ENCODE measurements around the gene SH3BGRL2.
A peak's percentile ranks its signal among the peaks of the same experiment; 100 is the strongest.
"Not testable (repeated sequence)": the region's sequence is repeated elsewhere in the genome, so short reads cannot be mapped to it uniquely, and the experiment has no call there.

The SH3BGRL2 gene

DNA sequence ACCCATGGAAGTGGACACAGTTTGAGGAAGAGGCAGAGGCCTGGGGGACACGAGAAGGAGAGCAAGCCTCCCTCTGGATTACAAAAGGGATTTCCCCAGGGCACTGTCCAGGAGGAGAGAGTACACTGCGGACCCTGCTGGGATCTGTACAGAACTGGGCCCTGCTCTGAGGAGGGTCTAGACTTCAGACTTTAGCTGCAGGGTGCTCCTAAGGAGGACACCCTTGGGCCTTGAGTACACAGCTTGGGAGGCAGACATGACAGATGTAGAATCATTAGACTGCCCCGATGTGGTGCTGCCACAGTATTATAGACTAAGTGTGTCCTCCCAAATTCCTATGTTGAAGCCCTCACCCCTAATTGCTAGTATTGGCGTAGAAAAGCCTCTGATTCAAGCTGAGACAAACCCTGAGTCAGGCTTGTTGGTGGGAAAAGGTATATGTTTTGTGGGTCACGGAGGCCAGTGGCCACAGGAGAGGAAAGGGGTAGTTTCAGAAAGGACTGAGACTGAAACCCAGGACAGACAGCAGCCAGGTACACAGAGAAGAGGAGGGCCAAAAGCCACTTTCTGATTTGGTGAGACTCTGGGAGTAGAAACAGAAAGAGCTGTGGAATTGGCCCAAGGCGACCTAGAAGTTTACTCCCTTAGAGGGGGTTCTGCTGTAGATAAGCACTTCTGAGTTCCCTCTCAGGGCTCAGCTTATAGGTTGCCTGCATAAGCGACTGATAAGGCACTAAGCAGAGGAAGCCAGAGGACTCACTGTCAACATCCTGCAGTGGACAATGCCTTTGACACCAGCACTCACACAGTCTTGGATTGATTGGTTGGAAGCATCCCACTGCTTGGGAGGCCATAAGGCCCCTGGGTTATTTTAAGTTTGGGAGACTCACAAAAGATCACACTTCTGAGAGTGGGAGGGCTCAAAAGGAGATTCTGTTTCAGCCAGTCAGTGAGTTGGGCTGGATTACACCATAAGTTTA lies 16.5 kb upstream of the SH3BGRL2 start:
- no peak for DNase-seq (ENCODE audit: low spot score)

DNA sequence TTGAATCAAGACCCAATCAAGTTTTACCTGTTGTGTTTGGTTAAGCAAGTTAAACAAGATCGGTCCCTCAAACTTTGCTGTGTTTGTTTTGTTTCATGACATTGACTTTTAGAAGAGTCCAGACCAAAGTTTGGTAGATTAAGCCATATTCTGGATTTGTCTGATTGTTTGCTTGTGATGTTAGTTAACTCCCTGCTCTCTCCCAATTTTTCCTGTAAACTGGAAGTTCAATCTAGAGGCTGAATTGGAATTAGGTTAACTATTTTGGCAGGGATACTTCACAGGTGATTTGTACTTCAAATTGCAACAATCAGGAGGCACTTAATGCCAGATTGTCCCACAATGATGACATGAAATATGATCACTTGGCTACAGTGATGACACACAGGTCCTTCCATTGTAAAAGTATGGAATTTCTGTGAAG lies 13.6 kb upstream of the SH3BGRL2 start:
- no peak for DNase-seq (ENCODE audit: low spot score)

DNA sequence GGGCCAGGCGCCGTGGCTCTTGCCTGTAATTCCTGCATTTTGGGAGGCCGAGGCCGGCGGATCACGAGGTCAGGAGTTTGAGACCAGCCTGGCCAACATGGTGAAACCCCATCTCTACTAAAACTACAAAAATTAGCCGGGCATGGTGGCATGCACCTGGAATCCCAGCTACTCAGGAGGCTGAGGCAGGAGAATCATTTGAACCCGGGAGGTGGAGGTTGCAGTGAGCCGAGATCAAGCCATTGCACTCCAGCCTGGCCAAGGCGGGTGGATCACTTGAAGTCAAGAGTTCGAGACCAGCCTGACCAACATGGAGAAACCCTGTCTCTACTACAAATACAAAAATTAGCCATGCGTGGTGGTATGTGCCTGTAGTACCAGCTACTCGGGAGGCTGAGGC lies 12.7 kb upstream of the SH3BGRL2 start:
- DNase-seq (ENCODE audit: low spot score), result not testable (repeated sequence)

DNA sequence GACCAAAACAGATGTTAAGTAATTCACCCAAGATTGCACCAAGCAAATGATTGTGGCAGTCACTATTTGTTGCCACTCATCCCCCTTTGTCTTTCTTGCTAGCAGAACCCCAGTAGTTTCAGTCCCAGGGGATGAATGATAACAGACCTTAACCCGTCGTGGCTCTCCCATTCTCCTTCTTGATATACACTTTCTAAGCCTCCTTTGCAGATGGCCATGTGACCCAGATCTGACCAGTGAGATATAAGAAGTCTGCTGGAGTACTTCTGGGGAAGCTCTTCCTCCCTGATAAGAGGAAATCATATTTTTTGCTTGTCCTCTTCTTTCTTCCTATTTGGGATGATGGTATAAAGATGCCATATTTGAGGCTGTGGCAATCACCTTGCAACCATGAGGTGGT lies 9.6 kb upstream of the SH3BGRL2 start:
- no peak for DNase-seq (ENCODE audit: low spot score)

DNA sequence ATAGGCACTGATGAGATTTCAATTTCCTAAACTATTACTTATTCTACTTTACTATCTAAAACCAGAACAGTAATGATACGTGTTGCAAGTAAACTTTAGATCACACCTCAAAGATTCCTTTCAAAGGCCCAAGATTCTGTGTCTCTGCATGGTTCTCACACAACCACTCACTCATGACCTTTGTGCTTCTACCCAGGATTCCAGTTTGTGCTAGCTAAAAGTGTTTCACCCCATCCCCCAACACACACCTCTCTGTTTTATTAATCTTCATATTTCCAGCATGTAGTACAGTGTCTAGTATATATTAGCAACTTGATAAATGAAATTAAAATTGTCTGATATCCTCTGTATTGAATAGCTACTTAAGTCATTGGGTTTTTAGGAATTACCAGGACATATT lies 8.8 kb upstream of the SH3BGRL2 start:
- DNase-seq (ENCODE audit: low spot score), result no peak

DNA sequence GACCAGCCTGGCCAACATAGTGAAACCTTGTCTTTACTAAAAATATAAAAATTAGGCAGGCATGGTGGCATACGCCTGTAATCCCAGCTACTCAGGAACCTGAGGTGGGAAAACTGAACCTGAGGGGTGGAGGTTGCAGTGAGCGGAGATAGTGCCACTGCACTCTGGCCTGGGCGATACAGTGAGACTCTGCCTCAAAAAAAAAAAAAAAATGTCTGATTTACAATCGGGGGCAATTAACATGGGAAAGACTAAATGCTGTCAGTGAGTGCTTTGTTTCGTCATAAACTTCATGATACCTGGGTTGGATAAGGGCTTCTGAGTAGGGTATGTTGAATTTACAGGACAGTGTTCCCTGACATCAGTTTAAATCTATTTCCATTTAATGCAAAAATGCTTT lies 8.0 kb upstream of the SH3BGRL2 start:
- DNase-seq (ENCODE audit: low spot score), result no peak

DNA sequence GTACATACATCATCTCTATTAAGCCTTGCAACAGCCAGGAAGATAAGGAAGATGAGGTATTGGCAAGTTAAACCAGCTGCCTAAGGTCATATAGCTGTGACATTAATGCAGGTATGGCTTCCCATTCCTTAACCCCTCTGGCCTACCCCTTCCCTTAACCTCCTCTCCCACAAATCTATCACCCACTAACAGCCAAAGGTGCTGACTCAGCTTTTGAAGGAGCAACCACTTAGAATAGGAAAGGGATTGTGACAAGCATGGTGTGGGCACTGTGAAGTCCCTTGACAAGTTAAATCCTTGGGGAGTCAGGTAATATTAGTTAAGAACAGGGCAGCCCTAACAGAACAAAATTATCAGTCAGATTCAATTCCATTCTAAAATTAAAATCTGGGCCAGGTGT lies 5.4 kb upstream of the SH3BGRL2 start:
- no peak for DNase-seq (ENCODE audit: low spot score)

DNA sequence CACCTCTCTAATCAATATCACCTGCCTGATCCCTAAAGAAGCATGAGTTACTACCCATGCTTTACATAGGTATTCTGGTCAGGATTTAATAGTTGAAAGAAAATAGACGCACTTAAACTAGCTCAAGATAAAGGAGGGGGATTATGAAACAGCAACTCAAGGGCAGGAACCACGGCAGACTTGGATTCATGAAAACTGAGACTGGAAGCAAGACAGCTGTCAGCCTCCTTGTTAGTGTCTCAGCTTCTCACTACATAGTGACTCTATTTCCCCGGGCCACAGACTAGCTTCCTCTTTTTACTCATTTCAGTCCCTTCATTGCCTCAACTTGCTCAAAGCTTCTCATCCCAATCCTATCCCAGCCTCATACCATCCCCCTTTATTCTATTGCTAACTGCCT lies 4.3 kb upstream of the SH3BGRL2 start:
- DNase-seq (ENCODE audit: low spot score), result no peak

DNA sequence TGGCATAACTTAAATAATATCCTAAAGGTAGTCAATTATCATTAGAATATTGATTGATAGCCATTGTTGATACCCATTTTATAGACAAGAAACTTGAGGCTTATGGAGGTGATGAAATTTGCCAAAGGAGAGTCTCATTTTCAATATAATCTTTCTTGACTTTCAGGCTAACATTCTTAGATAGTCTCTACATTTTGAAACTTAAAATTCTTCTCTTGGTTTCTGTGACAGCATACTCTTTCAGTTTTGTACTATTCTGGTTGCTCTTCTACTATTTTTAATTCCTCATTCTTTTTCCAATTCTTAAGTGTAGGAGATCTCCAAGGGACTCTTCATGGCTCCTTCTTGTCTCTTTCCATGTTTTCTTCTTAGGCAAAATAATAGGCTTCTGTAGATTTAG lies 3.7 kb upstream of the SH3BGRL2 start:
- DNase-seq (ENCODE audit: low spot score), result no peak

DNA sequence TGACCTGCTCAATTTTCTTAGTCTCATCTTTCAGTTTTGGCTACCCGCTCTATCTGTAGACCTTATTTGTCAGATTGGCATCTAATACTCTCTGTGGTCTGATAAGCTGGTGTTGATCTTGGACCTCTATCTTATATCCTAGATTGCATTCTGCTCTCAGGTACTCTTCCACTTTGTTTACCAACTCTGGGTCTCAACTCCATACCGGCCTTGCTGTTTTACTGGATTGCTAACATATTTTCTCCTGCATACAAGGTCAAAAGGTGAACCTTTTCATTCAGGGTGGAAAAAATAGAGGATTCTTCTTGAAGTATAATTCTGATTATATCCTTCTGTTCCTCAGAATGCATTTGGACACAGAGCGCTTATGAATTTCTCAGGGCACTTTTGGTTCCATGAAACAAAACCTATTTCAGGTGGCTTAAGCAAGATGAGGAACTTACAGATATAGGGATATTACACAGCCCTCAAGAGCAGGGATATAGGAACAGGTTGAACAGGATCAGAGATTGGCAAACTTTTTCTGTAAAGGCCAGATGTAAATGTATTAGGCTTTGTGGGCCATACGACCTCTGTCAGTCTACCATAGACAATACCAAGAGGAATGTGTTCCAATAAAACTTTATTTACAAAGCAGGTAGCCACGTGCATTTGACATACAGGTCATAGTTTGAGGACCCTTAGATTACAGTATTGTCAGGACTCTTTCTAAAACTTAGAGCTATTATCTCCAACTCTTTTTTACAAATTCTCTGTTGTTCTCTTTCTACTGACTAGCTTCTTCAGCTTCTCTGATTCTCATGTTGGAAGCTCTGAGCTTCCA lies 2.5 kb upstream of the SH3BGRL2 start:
- no peak for DNase-seq (ENCODE audit: low spot score)

DNA sequence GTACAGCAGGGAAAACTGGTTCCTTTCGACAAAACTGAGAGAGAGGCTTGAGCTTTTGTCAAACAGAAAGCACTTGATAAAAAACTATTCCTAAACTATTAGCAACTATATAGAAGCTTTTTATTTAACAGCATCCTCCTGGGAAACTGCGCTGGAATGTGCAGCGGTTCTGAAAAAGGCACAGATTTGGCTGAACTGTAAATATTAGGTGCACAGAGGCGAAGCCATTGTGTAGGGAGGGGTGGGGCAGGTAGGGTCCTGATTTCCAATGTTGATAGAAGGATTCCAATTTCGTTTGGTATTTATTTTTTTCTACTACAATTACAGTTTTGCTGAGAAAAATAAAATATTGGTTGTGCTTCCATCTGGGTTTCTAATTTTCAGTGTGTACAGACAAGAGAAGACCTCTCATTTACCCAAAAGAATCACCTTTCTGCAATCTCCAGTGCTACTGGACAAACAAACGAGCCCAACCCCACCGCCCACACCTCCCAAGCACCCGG lies 698 bp upstream of the SH3BGRL2 start:
- DNase-seq (ENCODE audit: low spot score), result no peak

DNA sequence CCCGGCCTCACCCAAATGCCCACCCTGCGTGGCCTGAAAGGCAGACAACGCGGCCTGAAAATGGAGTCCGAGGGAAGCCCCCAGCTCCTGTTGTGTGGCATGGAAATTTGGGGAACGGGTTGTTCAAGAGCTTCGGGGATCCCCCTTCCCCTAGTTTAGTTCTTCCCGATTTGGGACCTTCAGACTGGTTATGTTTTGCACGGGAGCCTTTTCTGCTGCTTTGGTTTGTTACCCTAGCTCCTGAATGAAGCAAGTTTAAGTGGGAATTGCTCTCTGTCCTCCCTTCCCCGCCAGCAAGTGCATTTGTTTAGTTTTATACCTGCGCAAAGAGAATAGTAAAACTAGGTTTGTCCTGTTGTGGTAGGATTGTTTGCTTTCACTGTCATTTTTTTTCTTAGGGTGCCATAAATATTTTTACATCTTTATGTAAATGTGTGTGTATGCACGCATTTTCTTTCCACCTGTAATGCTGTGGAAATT lies 604 bp downstream of the SH3BGRL2 start:
- no peak for DNase-seq (ENCODE audit: low spot score)

DNA sequence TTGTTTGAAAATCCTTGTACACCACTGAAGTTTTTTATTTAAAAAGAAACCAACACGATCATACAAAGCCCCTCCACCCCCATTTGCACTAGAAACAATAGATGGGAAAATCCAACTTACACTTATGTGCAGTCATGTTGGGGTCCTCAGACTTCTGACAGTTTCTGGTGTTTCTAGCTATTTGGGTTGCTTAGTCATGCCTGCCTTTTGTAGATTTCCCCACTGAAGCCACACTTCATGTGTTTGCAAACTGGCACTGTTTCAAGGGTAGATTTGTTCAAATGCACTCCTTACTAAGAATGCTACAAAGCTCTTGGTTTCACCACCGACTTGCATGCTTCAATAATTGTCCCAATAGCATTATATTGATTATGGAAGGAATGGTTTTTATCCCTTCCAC lies 1.5 kb downstream of the SH3BGRL2 start:
- DNase-seq (ENCODE audit: low spot score), result no peak

DNA sequence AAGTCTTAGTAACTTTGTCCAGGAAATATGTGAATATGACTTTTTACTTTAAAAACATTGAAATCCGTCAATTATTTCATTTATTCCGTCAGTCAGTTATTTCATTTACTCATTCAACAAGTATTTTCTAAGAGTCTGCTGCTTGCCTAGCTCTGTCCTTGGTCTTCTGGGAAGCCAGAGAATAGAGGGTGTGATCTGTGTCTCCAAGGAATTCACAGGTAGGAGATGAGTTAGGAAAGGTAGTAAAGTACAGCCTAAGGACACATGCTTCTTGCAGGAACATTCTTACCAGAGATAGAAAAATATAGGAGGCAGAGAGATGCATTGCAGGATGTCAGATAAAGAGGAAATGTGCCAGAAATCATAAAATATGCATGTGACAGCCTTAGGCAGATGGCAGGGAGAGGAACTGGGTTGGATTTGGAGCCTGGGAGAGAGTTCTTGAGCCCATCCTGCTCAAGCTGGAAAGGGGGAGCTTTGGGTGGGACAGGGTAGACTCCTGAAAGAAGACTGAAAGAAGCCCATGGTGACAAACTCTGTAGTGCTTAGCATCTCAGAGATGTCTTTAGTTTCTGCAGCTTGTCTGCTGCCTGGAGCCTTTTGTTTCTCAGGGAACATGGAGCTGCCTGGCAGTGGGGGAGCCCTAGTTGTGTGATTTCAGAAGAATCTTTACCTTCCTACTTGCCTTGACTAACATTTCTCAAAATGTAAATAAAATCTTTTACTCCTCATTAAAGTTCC lies 3.5 kb downstream of the SH3BGRL2 start:
- DNase-seq (ENCODE audit: low spot score), result no peak

DNA sequence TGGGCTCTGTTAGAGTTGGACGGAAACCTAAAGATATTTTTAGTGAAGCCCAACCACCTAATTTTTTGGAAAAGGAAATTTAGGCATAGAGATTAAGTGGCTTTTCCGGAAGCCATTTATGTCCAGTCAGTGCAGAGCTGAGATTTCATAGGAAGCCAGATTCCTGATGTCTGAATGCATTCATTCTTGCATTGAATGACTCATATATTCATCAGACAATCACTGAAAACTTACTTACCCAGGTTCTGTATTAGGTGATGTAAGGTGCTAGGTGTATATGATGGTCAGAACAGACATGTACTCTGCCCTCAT lies 4.1 kb downstream of the SH3BGRL2 start:
- no peak for DNase-seq (ENCODE audit: low spot score)

DNA sequence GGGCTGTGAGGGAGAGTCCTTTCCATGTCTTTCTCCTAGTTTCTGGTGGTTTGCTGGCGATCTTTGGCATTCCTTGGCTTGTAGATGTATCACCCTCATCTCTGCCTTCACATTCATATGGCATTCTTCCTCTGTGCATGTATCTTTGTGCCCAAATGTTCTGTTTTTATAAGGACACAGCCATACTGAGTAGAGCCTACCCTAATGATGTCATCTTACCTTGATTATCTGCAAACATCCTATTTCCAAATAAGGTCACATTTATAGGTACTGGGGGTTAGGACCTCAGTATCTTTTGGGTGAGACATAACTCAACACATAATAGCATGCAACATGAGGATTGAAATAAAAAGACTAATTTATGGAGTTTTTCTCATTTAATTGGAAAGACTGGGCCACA lies 5.5 kb downstream of the SH3BGRL2 start:
- DNase-seq (ENCODE audit: low spot score), result no peak

DNA sequence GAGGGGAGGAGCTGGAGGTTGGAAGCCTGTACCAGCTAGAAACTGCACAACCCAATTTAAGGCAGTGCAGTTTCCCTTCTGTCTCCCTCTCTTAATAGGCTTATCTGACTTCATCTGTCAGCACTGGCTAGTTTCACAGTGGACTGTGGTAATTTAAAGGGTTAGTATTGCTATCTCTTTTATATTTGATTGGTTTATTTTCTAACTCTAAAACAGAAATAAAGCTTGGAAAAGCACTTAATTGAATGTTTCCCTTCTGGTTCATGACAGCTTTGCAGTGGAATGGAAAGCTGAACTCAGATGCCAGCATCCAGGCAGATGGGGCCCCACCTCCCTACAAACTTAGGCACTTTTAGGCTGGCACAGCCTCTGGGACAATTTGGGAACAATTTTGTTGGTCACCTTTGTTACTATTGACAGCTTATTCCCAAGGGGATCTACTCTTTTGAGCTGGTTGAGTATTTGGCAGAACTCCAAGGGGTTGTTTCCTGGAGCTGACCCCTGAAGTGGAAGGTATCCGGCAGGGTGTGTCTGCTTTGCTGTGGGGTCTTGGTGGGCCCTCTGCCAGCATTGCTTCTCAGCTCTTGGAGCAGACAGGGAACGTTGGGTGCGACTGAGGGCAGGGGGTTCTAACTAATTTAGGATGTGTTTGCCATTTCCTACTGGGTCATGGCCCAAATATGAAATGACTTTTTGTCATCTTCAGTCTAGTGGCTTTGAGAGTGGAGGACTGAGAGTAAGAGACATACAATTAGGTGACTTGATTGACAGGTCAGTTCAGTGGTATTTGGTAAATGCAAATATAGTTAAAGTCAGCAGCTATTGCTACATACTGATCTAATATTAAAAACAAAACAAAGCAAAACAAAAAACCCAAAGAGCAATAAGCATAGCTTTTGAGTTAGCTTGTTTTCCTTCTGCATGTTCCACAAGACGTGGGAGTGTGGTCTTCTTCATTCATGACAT lies 9.3 kb downstream of the SH3BGRL2 start:
- DNase-seq (ENCODE audit: low spot score), result no peak

DNA sequence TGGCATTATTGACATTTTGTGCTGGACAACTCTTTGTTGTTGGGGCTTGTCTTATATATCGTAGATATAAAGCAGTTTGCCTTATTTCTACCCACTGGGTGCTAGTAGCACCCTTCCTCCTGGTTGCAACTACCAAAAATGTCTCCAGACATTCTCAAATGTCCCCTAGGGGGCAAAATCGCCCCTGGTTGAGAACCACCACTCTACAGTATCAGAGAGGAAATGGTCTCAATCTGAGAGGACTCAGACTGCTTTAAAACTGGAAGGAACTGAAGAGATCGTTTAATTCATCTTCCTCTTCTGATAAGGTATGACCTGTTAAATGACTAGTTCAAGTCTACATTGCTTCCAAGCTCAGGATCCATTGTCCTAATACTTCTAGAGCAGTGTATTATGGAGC lies 14.9 kb downstream of the SH3BGRL2 start:
- peak; percentile 13 for DNase-seq (ENCODE audit: low spot score)

DNA sequence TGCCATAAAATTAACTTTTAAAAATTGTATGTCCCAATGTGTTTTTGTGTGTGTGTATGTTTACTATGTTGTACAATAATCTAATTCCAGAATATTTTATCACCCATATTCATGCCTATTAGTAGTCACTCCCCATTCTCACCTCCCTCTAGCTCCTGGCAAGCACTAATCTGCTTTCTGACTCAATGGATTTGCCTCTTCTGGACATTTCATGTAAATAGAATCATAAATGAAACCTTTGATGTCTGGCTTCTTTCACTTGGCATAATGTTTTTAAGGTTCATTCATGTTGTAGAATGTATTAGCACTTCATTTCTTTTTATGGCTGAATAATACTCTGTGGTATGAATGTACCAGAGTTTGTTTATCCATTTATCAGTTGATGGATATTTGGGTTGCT lies 15.4 kb downstream of the SH3BGRL2 start:
- no peak for DNase-seq (ENCODE audit: low spot score)

DNA sequence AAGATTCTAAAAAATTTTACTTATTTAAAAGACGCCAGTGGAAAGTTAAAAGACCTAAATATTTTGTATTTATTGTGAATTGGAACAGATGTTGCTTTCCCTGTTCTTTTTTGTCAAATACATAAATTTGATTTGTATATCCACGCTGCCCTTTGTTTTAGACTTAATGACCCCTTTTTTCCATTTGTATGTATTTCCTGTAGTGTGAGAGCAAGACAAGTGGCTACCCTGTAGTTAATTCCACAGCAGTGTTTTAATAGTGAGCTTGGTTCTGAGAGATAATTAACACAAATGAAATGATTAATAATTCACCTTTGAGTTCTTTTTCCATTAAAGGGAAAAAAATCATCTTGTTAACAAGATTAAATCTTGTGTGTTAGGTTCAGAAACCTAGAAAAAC lies 16.6 kb downstream of the SH3BGRL2 start:
- no peak for DNase-seq (ENCODE audit: low spot score)

DNA sequence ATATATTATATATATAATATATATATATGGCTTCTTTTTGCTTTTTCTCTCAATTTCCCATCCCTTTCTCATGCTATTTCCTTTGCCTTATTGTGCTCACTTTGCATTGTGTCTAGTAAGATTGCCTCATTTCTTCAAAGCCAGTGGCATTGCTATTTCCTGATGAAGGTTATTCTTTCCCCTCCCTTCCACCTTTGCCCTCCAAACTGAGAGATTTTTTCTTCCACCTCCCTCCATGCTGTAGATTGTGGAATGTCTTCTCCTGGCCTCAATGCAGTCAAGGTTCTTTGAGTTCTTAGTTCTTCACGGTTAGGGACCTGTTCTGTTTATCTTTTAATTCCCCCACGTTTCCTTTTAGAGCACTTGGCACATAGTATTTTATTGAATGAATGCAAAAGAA lies 17.2 kb downstream of the SH3BGRL2 start:
- DNase-seq (ENCODE audit: low spot score), result no peak
